HCT116 (cell line): Measurements from ENCODE around the gene PLEK. TPM values are rescaled to one million over a fixed set of nuclear protein-coding genes. Genes with fewer than 3 reads are reported as not detected.

Experiments
- ATAC-seq: fragments of 200-7000 bp; cut with Tn5 transposase; 2 replicates; pipeline ENCODE4 v1.9.1; 2020; ENCODE audit warnings: mild to moderate bottlenecking, moderate library complexity
- BruUV-seq: library from RNA; stranded (reverse); fragments of 400-500 nt; replicated peaks from 2 replicates; lab custom pipeline; 2021; lab: Mats Ljungman, UMichigan
- CTCF ChIA-PET: fragments of 300-600 bp; sonication (Branson Sonifier 250); formaldehyde crosslinking; loops from one replicate; lab custom pipeline; 2021; ENCODE audit warnings: antibody characterized with exemption; lab: Charles Lee
- POLR2A ChIA-PET: fragments of 300-600, 350-600 bp; sonication (Branson Sonifier 250); formaldehyde crosslinking; loops from one replicate; lab custom pipeline; 2021; ENCODE audit warnings: antibody characterized with exemption; lab: Charles Lee
- RAD21 ChIA-PET, 2 experiments: fragments of 300-600 bp; sonication (Branson Sonifier 250); formaldehyde crosslinking; loops; one replicate each; lab custom pipeline; 2023; ENCODE audit warnings: low total read pairs in 2 of 2; ENCODE audit not compliant: uncharacterized antibody in 2 of 2, unreplicated experiment in 2 of 2, low non-redundant PET in 1 of 2; lab: Charles Lee
- DNase-seq: peaks from one replicate; pipeline ENCODE4 v3.0.0-alpha.2; 2010; ENCODE audit warnings: low read depth, low spot score
- H2AFZ ChIP-seq: fragments of 200-600 bp; shearing (Covaris generic), sonication (generic); 2 replicates; pipeline ENCODE4 v1.6.1; 2017; ENCODE audit warnings: low read depth, mixed run types, mixed read lengths, antibody characterized with exemption, low read length; ENCODE audit not compliant: poor library complexity, severe bottlenecking
- H3K27ac ChIP-seq: 2 replicates; pipeline ENCODE4 v1.5.1; 2012; ENCODE audit warnings: low read depth, low read length
- H3K27me3 ChIP-seq: fragments of 200-600 bp; sonication (generic); 2 replicates; pipeline ENCODE4 v1.6.1; 2016; ENCODE audit warnings: mixed run types, low read length, mixed read lengths; ENCODE audit not compliant: insufficient read depth
- H3K36me3 ChIP-seq, 2 experiments: fragments of 200-500 bp in 1 of 2; fragments of 200-600 bp in 1 of 2; sonication (Bioruptor generic) in 1 of 2; sonication (generic) in 1 of 2; 2 replicates each; pipeline versions ENCODE4 v1.5.1 to v1.6.1; 2014 to 2016; ENCODE audit warnings: low read length in 2 of 2, inconsistent platforms in 1 of 2, mixed read lengths in 1 of 2, mixed run types in 1 of 2; ENCODE audit not compliant: insufficient read depth in 2 of 2, control insufficient read depth in 1 of 2
- H3K4me1 ChIP-seq, 2 experiments: fragments of 200-600 bp in 1 of 2; sonication (generic) in 1 of 2; 2 replicates each; pipeline versions ENCODE4 v1.5.1 to v1.6.1; 2012 to 2017; ENCODE audit warnings: low read length in 2 of 2, inconsistent platforms in 1 of 2, mild to moderate bottlenecking in 1 of 2, mixed read lengths in 1 of 2, mixed run types in 1 of 2, moderate library complexity in 1 of 2; ENCODE audit not compliant: insufficient read depth in 2 of 2, control insufficient read depth in 1 of 2
- H3K4me2 ChIP-seq: fragments of 200-600 bp; sonication (generic); 2 replicates; pipeline ENCODE4 v1.6.1; 2017; ENCODE audit warnings: mixed run types, low read length, mixed read lengths
- H3K4me3 ChIP-seq, 2 experiments: fragments of 200-600 bp in 1 of 2; sonication (generic) in 1 of 2; replicated peaks in 1 of 2; 2 replicates each; pipeline ENCODE4 v1.5.1; 2011 to 2016; ENCODE audit warnings: low read length in 2 of 2, control low read depth in 1 of 2, low read depth in 1 of 2, mild to moderate bottlenecking in 1 of 2, mixed read lengths in 1 of 2, mixed run types in 1 of 2
- H3K79me2 ChIP-seq: fragments of 200-600 bp; sonication (generic); 2 replicates; pipeline ENCODE4 v1.6.1; 2017; ENCODE audit warnings: mild to moderate bottlenecking, mixed run types, low read length, moderate library complexity, mixed read lengths; ENCODE audit not compliant: insufficient read depth
- H3K9ac ChIP-seq: fragments of 200-600 bp; sonication (generic); 2 replicates; pipeline ENCODE4 v1.6.1; 2016; ENCODE audit warnings: low read length, mixed read lengths
- H3K9me2 ChIP-seq: fragments of 200-600 bp; sonication (generic), shearing (Covaris generic); 2 replicates; pipeline ENCODE4 v1.6.1; 2017; ENCODE audit warnings: mixed run types, mild to moderate bottlenecking, moderate library complexity; ENCODE audit not compliant: insufficient read depth
- H3K9me3 ChIP-seq, 2 experiments: fragments of 200-500 bp in 1 of 2; fragments of 200-600 bp in 1 of 2; sonication (Bioruptor generic) in 1 of 2; sonication (generic) in 1 of 2; 2 replicates each; pipeline ENCODE4 v1.6.1; 2014 to 2017; ENCODE audit warnings: low read length in 2 of 2, mixed read lengths in 2 of 2, inconsistent platforms in 1 of 2, low read depth in 1 of 2, mild to moderate bottlenecking in 1 of 2, mixed run types in 1 of 2, moderate library complexity in 1 of 2; ENCODE audit not compliant: control insufficient read depth in 1 of 2, insufficient read depth in 1 of 2
- H4K20me1 ChIP-seq: fragments of 200-600 bp; sonication (generic), shearing (Covaris generic); 2 replicates; pipeline ENCODE4 v1.6.1; 2017; ENCODE audit warnings: mixed run types, mild to moderate bottlenecking, moderate library complexity; ENCODE audit not compliant: insufficient read depth
- CEBPB ChIP-seq: IDR thresholded peaks from 2 replicates; pipeline ENCODE4 v1.6.1; 2012; ENCODE audit warnings: low read depth
- ELF1 ChIP-seq: IDR thresholded peaks from 2 replicates; pipeline ENCODE4 v1.6.1; 2012; ENCODE audit warnings: low read depth, borderline replicate concordance
- JUND ChIP-seq: IDR thresholded peaks from 2 replicates; pipeline ENCODE4 v1.6.1; 2012
- MAX ChIP-seq: IDR thresholded peaks from 2 replicates; pipeline ENCODE4 v1.6.1; 2012
- REST ChIP-seq: IDR thresholded peaks from 2 replicates; pipeline ENCODE4 v1.6.1; 2012; ENCODE audit warnings: low read depth
- SIN3A ChIP-seq: IDR thresholded peaks from 2 replicates; pipeline ENCODE4 v1.6.1; 2012; ENCODE audit warnings: low read depth
- ZBTB33 ChIP-seq: IDR thresholded peaks from 2 replicates; pipeline ENCODE4 v1.6.1; 2011; ENCODE audit warnings: mild to moderate bottlenecking, low read length, moderate library complexity; ENCODE audit not compliant: insufficient replicate concordance; ENCODE audit errors: extremely low read depth
- ZNF274 ChIP-seq: fragments of 200-500 bp; sonication (Bioruptor generic); IDR thresholded peaks from 2 replicates; pipeline ENCODE4 v1.6.1; 2014; ENCODE audit warnings: mild to moderate bottlenecking, low read depth, low read length, inconsistent platforms
- intact Hi-C: fragments of 100-400 bp; cut with micrococcal nuclease; formaldehyde crosslinking; loops from 2 replicates; pipeline ENCODE4 v1.10.0; 2022
- total RNA-seq: library from RNA; stranded (reverse); gene quantifications from one replicate; pipeline ENCODE4 v1.2.1, GENCODE V29; 2021; ENCODE audit not compliant: unreplicated experiment

Gene PLEK
- total RNA-seq, 1 experiment from 2014 or later = 0.22 TPM

GRCh38 chr2:68330691-68331090, 34.4 kb upstream of the PLEK start:
- H3K9me2 ChIP-seq = no peaks in the 10 kb centered on the region
- no peaks in the 10 kb centered on the region for H3K9me3 ChIP-seq
- no peak for DNase-seq
- no peak overlapping the region for H3K4me3 ChIP-seq
- no TSS peak for BruUV-seq
- RAD21 ChIA-PET = no interaction called here
- peaks cover 1% of the 10 kb centered on the region in 2 experiments; a peak in 3 of 4 replicates for H3K4me1 ChIP-seq
- no peak overlapping the region for H3K27ac ChIP-seq
- no peak overlapping the region for H3K9ac ChIP-seq
- CTCF ChIA-PET = no interaction called here
- POLR2A ChIA-PET = no interaction called here
- no peaks in the 10 kb centered on the region for H4K20me1 ChIP-seq
- ATAC-seq = no peak
- H3K27me3 ChIP-seq = no peaks in the 10 kb centered on the region
- H3K79me2 ChIP-seq = no peaks in the 10 kb centered on the region
- intact Hi-C loops = no loop called here
- no peaks in the 10 kb centered on the region for H3K36me3 ChIP-seq
- H2AFZ ChIP-seq = no peak overlapping the region
- TF ChIP-seq REST (no peak), ZNF274 (no peak), ELF1 (no peak), MAX (no peak), SIN3A (no peak), JUND (no peak), ZBTB33 (no peak), CEBPB (no peak)
- no peak overlapping the region for H3K4me2 ChIP-seq
